ENCODE measurements around the gene C12orf60. TPM values are rescaled to one million over a fixed set of nuclear protein-coding genes. Genes with fewer than 3 reads are reported as not detected.

Gene C12orf60
- total RNA-seq, 1 experiment from 2014 or later = 1.8 TPM

GRCh38 chr12:14858513-14858912 lies 55.0 kb downstream of the C12orf60 start:
- H3K9me3 Mint-ChIP-seq = peaks cover 53% of the 10 kb centered on the region
- CTCF ChIA-PET = no interaction called here

GRCh38 chr12:14860490-14860889 lies 57.0 kb downstream of the C12orf60 start:
- H3K4me1 Mint-ChIP-seq = no peaks in the 10 kb centered on the region
- peaks cover 56% of the 10 kb centered on the region for H3K9me3 Mint-ChIP-seq
- no peak overlapping the region for H3K4me3 Mint-ChIP-seq
- ChIA-PET POLR2A (no interaction called here), CTCF (no interaction called here)
- H3K36me3 Mint-ChIP-seq = peaks cover 24% of the 10 kb centered on the region
- H3K27ac Mint-ChIP-seq = no peak overlapping the region
- peaks cover 10% of the 10 kb centered on the region for H3K27me3 Mint-ChIP-seq (ENCODE audit: low read depth)
- no peak for ATAC-seq
- no peak for DNase-seq (ENCODE audit: low spot score)
- TF ChIP-seq ATF6 (CRISPR knock-in tag; IDR thresholded peaks at IDR 0.05) = no peak
- TF ChIP-seq TCF7 (CRISPR knock-in tag; IDR thresholded peaks at IDR 0.05; ENCODE audit: low read depth) = no peak
- no peak for TF ChIP-seq TEAD1 (CRISPR knock-in tag; IDR thresholded peaks at IDR 0.05)
- TF ChIP-seq ERG (CRISPR knock-in tag; IDR thresholded peaks at IDR 0.05) = no peak
- no peak for TF ChIP-seq PRDM15 (CRISPR knock-in tag; IDR thresholded peaks at IDR 0.05)
- no peak for TF ChIP-seq NFATC4 (CRISPR knock-in tag; IDR thresholded peaks at IDR 0.05)
- no peak for TF ChIP-seq ZNF138 (CRISPR knock-in tag; conservative IDR thresholded peaks at IDR 0.05)
- TF ChIP-seq TP53 (CRISPR knock-in tag; IDR thresholded peaks at IDR 0.05) = no peak
- TF ChIP-seq ELF4 (CRISPR knock-in tag; IDR thresholded peaks at IDR 0.05; ENCODE audit: low read depth) = no peak
- no peak for TF ChIP-seq ZNF232 (CRISPR knock-in tag; IDR thresholded peaks at IDR 0.05)
- TF ChIP-seq EMX1 (CRISPR knock-in tag; IDR thresholded peaks at IDR 0.05) = no peak
- no peak for TF ChIP-seq FOXP4 (CRISPR knock-in tag; IDR thresholded peaks at IDR 0.05)
- no peak for TF ChIP-seq ZNF396 (CRISPR knock-in tag; IDR thresholded peaks at IDR 0.05; ENCODE audit: borderline replicate concordance)
- no peak for TF ChIP-seq ATF3 (CRISPR knock-in tag; conservative IDR thresholded peaks at IDR 0.05)
- no peak for TF ChIP-seq ZMAT4 (CRISPR knock-in tag; IDR thresholded peaks at IDR 0.05)

More at GRCh38 chr12:14858513-14858912, 55.0 kb downstream of the C12orf60 start:
- POLR2A ChIA-PET = no interaction called here
- H3K27me3 Mint-ChIP-seq (ENCODE audit: low read depth) = peaks cover 10% of the 10 kb centered on the region
- peaks cover 24% of the 10 kb centered on the region for H3K36me3 Mint-ChIP-seq
- no peak overlapping the region for H3K27ac Mint-ChIP-seq
- H3K4me3 Mint-ChIP-seq = no peak overlapping the region
- H3K4me1 Mint-ChIP-seq = peaks cover 13% of the 10 kb centered on the region
- TF ChIP-seq JUN (CRISPR knock-in tag; IDR thresholded peaks at IDR 0.05) = no peak
- no peak for TF ChIP-seq NR3C1 (CRISPR knock-in tag; conservative IDR thresholded peaks at IDR 0.05; ENCODE audit: low read depth)
- no peak for TF ChIP-seq ZNF219 (CRISPR knock-in tag; IDR thresholded peaks at IDR 0.05; ENCODE audit: borderline replicate concordance)
- no peak for TF ChIP-seq IRF1 (CRISPR knock-in tag; IDR thresholded peaks at IDR 0.05)
- no peak for TF ChIP-seq EMX1 (CRISPR knock-in tag; IDR thresholded peaks at IDR 0.05)
- TF ChIP-seq SMAD3 (CRISPR knock-in tag; IDR thresholded peaks at IDR 0.05; ENCODE audit: borderline replicate concordance) = no peak
- no peak for TF ChIP-seq NFATC4 (CRISPR knock-in tag; IDR thresholded peaks at IDR 0.05)
- TF ChIP-seq ZNF512 (CRISPR knock-in tag; IDR thresholded peaks at IDR 0.05; ENCODE audit: borderline replicate concordance) = no peak
- no peak for DNase-seq (ENCODE audit: low spot score)
- ATAC-seq = no peak
